HepG2 (cell line): ENCODE results near the gene LRRC32. TPM values are rescaled to one million over a fixed set of nuclear protein-coding genes. Genes with fewer than 3 reads are reported as not detected.

ENCODE experiments used
- ATAC-seq: fragments of 200-7000 bp; cut with Tn5 transposase; 3 replicates; pipeline ENCODE4 v1.9.1; 2020; ENCODE audit warnings: mild to moderate bottlenecking, moderate library complexity
- BruUV-seq: library from RNA; stranded (reverse); fragments of 400-500 nt; replicated peaks from 2 replicates; lab custom pipeline; 2021; lab: Mats Ljungman, UMichigan
- CTCF ChIA-PET: fragments of 300-600 bp; formaldehyde crosslinking; extraction: SDS; loops from one replicate; lab custom pipeline; 2021; ENCODE audit warnings: low total read pairs, inconsistent platforms, low intra/inter-chr PET ratio; lab: Yijun Ruan, JAX
- POLR2A ChIA-PET: fragments of 350-600 bp; sonication (Branson Sonifier 250); formaldehyde crosslinking; loops from one replicate; lab custom pipeline; 2020; ENCODE audit warnings: antibody characterized with exemption, inconsistent platforms; lab: Yijun Ruan, JAX
- DNase-seq: peaks from one replicate; pipeline ENCODE4 v3.0.0-alpha.2; 2015; ENCODE audit warnings: low spot score
- FAIRE-seq: peaks from 3 replicates; lab custom pipeline; 2011; peaks lifted over from hg19 to GRCh38; lab: Jason Lieb, UNC
- H2AFZ ChIP-seq: one replicate; pipeline ENCODE4 v1.6.1; 2011; ENCODE audit warnings: low read length, inconsistent platforms
- H3K27ac ChIP-seq: fragments of 300-600 bp; 3 replicates; pipeline ENCODE4 v1.8.0; 2011; ENCODE audit warnings: mixed run types, mild to moderate bottlenecking, mixed read lengths, low read length, inconsistent platforms; ENCODE audit not compliant: insufficient read depth; ENCODE audit errors: extremely low read length
- H3K27me3 ChIP-seq, 2 experiments: fragments of 200-600 bp in 1 of 2; 2 replicates in 1 of 2; 3 replicates in 1 of 2; pipeline versions ENCODE4 v1.6.0 to v1.8.0; 2011; ENCODE audit warnings: low read length in 2 of 2, mild to moderate bottlenecking in 2 of 2, moderate library complexity in 2 of 2, inconsistent platforms in 1 of 2; ENCODE audit not compliant: insufficient read depth in 2 of 2, control insufficient read depth in 1 of 2
- H3K36me3 ChIP-seq, 2 experiments: fragments of 200-600 bp in 1 of 2; replicated peaks in 1 of 2; 2 replicates in 1 of 2; 3 replicates in 1 of 2; pipeline versions ENCODE4 v1.5.1 to v1.8.0; 2011; ENCODE audit warnings: low read length in 2 of 2, inconsistent platforms in 1 of 2; ENCODE audit not compliant: insufficient read depth in 2 of 2, control insufficient read depth in 1 of 2
- H3K4me1 ChIP-seq: 2 replicates; pipeline ENCODE4 v1.5.1; 2012; ENCODE audit warnings: low read length, inconsistent platforms; ENCODE audit not compliant: insufficient read depth
- H3K4me2 ChIP-seq: 2 replicates; pipeline ENCODE4 v1.6.0; 2011; ENCODE audit warnings: low read depth, low read length, inconsistent platforms
- H3K4me3 ChIP-seq, 3 experiments: fragments of 200-600 bp in 1 of 3; sonication (generic), shearing (Covaris generic) in 1 of 3; replicated peaks in 1 of 3; 2 replicates each; pipeline ENCODE4 v1.5.1; 2011 to 2016; ENCODE audit warnings: low read length in 3 of 3, inconsistent platforms in 2 of 3, low read depth in 2 of 3, mild to moderate bottlenecking in 2 of 3, control low read depth in 1 of 3, mixed read lengths in 1 of 3; ENCODE audit not compliant: insufficient read depth in 1 of 3
- H3K79me2 ChIP-seq: one replicate; pipeline ENCODE4 v1.6.1; 2011; ENCODE audit warnings: low read length, inconsistent platforms; ENCODE audit not compliant: insufficient read depth
- H3K9ac ChIP-seq: 2 replicates; pipeline ENCODE4 v1.6.0; 2011; ENCODE audit warnings: mild to moderate bottlenecking, low read depth, low read length, inconsistent platforms; ENCODE audit not compliant: insufficient read depth
- H3K9me3 ChIP-seq: 2 replicates; pipeline ENCODE4 v1.5.1; 2012; ENCODE audit warnings: mild to moderate bottlenecking, low read length
- H4K20me1 ChIP-seq: 2 replicates; pipeline ENCODE4 v1.6.0; 2011; ENCODE audit warnings: inconsistent platforms, mild to moderate bottlenecking, low read length, moderate library complexity; ENCODE audit not compliant: insufficient read depth
- CHD4 ChIP-seq: fragments of 200-600 bp; sonication (generic); IDR thresholded peaks from 2 replicates; pipeline ENCODE4 v1.7.0; 2017; ENCODE audit warnings: mild to moderate bottlenecking, low read length, borderline replicate concordance
- JUND ChIP-seq: sonication (generic); formaldehyde crosslinking; IDR thresholded peaks from 2 replicates; pipeline ENCODE4 v1.8.0; 2022; ENCODE audit warnings: mild to moderate bottlenecking, missing genetic modification reagents
- NFYB ChIP-seq: sonication (generic); formaldehyde crosslinking; IDR thresholded peaks from 2 replicates; pipeline ENCODE4 v1.4.0; 2020; ENCODE audit warnings: missing genetic modification reagents
- SMC3 ChIP-seq: IDR thresholded peaks from 2 replicates; pipeline ENCODE4 v1.6.1; 2011; ENCODE audit warnings: low read length, improper control_type of control experiment
- SRSF1 ChIP-seq: fragments of 200-400 bp; formaldehyde crosslinking; optimal IDR thresholded peaks from 2 replicates; pipeline ENCODE3; 2017; ENCODE audit warnings: mild to moderate bottlenecking, low read depth, low read length, moderate library complexity
- ZFY ChIP-seq: sonication (generic); formaldehyde crosslinking; IDR thresholded peaks from 2 replicates; pipeline ENCODE4 v1.4.0; 2020; ENCODE audit warnings: missing genetic modification reagents
- ZNF550 ChIP-seq: sonication (generic); formaldehyde crosslinking; IDR thresholded peaks from 2 replicates; pipeline ENCODE4 v1.4.0; 2020; ENCODE audit warnings: mild to moderate bottlenecking, missing genetic modification reagents, borderline replicate concordance
- ZNF777 ChIP-seq: sonication (generic); formaldehyde crosslinking; IDR thresholded peaks from 2 replicates; pipeline ENCODE4 v1.4.0; 2020; ENCODE audit warnings: missing genetic modification reagents
- ZNF792 ChIP-seq: IDR thresholded peaks from 2 replicates; pipeline ENCODE4 v1.6.1; 2016
- ZNF879 ChIP-seq: sonication (generic); formaldehyde crosslinking; IDR thresholded peaks from 2 replicates; pipeline ENCODE4 v1.8.1; 2023; ENCODE audit warnings: missing genetic modification reagents
- WGBS: methylation state at CpG from one replicate; pipeline ENCODE4 v1.1.6; 2017; ENCODE audit warnings: low lambda C conversion rate; 5-methylcytosine and 5-hydroxymethylcytosine counted together
- in situ Hi-C: cut with HindIII; loops from 2 replicates; pipeline ENCODE4 v1.10.0; 2017; ENCODE audit warnings: low pct_unique_long_range_greater_than_20kb; ENCODE audit not compliant: extremely low pct_ligation_motif_present
- intact Hi-C: fragments of 100-400 bp; cut with micrococcal nuclease; formaldehyde crosslinking; loops from one replicate; pipeline ENCODE4 v1.10.0; 2022; ENCODE audit not compliant: unreplicated experiment
- polyA plus RNA-seq, 8 experiments: library from polyadenylated mRNA; depleted of rRNA in 3 of 8; stranded (reverse) in 7 of 8; unstranded in 1 of 8; fragments of >200 nt; fragmentation: Illumina TruSeq in 4 of 8; extraction: Trizol in 4 of 8; gene quantifications; 2 replicates each; pipeline versions ENCODE4 v1.2.1 to v1.2.3, GENCODE V29; 2011 to 2016; ENCODE audit warnings: low read depth in 4 of 8, missing spikeins in 1 of 8, mixed read lengths in 1 of 8; ENCODE audit not compliant: insufficient read depth in 1 of 8
- total RNA-seq, 5 experiments: library from RNA; depleted of rRNA; stranded (reverse); fragments of >200 nt; fragmentation: Illumina TruSeq; extraction: Trizol; gene quantifications; 2 replicates each; pipeline ENCODE4 v1.2.3, GENCODE V29; 2016; ENCODE audit warnings: low read depth in 1 of 5
- TF ChIP-seq, protein P1 (sequence below): sonication (generic); formaldehyde crosslinking; IDR thresholded peaks from 2 replicates; pipeline ENCODE4 v1.5.0; 2020; ENCODE audit warnings: missing genetic modification reagents
- TF ChIP-seq, protein P2 (sequence below): sonication (generic); formaldehyde crosslinking; IDR thresholded peaks from 2 replicates; pipeline ENCODE4 v1.5.1; 2020; ENCODE audit warnings: missing genetic modification reagents, mild to moderate bottlenecking, borderline replicate concordance
- TF ChIP-seq, protein P3 (sequence below): sonication (generic); formaldehyde crosslinking; IDR thresholded peaks from 2 replicates; pipeline ENCODE4 v1.8.1; 2023; ENCODE audit warnings: mild to moderate bottlenecking, missing genetic modification reagents
- TF ChIP-seq, protein P4 (sequence below): sonication (generic); formaldehyde crosslinking; IDR thresholded peaks from 2 replicates; pipeline ENCODE4 v1.4.0; 2020; ENCODE audit warnings: mild to moderate bottlenecking, missing genetic modification reagents, borderline replicate concordance

Gene LRRC32
- total and polyA plus RNA-seq, 2 of the 13 experiments (the other 11 are each of a cell fraction or from before 2014, with no cell fraction given) = 0.07 TPM; not detected in 1

DNA sequence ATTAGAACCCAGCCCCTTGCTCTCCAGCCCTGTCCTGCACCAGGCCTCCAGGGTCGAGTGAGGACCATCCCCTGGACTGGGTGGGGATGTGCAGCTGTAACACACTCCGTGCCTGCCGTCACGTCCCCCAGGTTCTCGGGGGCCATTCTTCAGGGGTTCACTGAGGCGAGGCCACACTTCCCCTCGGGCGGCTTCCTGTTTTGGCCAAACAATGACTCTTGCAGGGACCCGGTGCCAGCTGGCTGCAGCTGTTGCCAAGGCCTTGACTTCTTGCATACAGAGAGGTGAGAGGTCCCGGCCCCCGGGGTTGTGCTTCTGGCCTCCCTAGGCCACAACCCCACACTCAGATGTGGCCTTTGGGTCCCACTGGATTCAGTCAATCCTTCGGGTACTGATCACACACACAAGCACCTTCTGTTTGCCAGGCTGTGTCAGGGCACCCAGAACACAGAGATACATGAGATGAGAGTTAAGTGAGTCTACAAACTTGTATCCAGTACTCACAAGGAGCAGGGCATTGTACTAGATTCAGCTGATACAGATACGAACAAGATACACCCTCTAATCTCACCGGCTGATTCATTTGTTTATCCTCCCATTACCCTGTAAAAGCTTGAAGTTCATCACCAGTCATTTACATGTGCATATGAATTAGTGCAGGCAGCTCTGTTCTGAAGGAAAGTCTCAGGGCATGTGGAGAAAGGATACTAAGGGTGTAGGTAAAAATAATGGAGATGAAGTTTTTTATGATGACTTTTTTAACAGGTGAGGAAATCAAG lies 32.9 kb downstream of the LRRC32 start:
- 0% methylated on average over 2 of the region's 14 CpGs for WGBS
- no peak overlapping the region for H3K27ac ChIP-seq

More for the DNA sequence above, 32.9 kb downstream of the LRRC32 start:
- no peaks in the 10 kb centered on the region for H3K36me3 ChIP-seq
- no peaks in the 10 kb centered on the region for H3K79me2 ChIP-seq
- H3K4me2 ChIP-seq = no peak overlapping the region
- ChIA-PET CTCF (no interaction called here), POLR2A (no interaction called here)
- FAIRE-seq (no peak), DNase-seq (no peak), ATAC-seq (no peak)
- H3K9me3 ChIP-seq = no peaks in the 10 kb centered on the region
- H3K4me3 ChIP-seq = no peak overlapping the region
- no peak for TF ChIP-seq CHD4
- TF ChIP-seq ZNF879 = no peak
- TF ChIP-seq, protein P1, sequence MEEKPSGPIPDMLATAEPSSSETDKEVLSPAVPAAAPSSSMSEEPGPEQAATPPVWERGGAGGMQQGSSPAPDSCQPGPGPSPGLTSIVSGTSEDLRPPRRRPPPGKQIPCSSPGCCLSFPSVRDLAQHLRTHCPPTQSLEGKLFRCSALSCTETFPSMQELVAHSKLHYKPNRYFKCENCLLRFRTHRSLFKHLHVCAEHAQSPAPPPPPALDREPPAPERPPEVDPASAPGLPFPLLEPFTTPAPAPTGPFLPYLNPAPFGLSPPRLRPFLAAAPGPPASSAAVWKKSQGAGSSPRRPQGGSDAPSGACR (CRISPR knock-in tag) = no peak
- no peak for TF ChIP-seq ZNF777 (CRISPR knock-in tag)
- no peak for TF ChIP-seq ZNF792 (CRISPR knock-in tag)
- no peak for TF ChIP-seq ZFY (CRISPR knock-in tag)
- TF ChIP-seq SRSF1 = no peak
- TF ChIP-seq SMC3 = no peak
- TF ChIP-seq JUND (CRISPR knock-in tag) = no peak
- TF ChIP-seq, protein P2, sequence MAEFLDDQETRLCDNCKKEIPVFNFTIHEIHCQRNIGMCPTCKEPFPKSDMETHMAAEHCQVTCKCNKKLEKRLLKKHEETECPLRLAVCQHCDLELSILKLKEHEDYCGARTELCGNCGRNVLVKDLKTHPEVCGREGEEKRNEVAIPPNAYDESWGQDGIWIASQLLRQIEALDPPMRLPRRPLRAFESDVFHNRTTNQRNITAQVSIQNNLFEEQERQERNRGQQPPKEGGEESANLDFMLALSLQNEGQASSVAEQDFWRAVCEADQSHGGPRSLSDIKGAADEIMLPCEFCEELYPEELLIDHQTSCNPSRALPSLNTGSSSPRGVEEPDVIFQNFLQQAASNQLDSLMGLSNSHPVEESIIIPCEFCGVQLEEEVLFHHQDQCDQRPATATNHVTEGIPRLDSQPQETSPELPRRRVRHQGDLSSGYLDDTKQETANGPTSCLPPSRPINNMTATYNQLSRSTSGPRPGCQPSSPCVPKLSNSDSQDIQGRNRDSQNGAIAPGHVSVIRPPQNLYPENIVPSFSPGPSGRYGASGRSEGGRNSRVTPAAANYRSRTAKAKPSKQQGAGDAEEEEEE = no peak
- no peak for TF ChIP-seq NFYB (CRISPR knock-in tag)
- no peak for TF ChIP-seq ZNF550 (CRISPR knock-in tag)
- TF ChIP-seq, protein P3, sequence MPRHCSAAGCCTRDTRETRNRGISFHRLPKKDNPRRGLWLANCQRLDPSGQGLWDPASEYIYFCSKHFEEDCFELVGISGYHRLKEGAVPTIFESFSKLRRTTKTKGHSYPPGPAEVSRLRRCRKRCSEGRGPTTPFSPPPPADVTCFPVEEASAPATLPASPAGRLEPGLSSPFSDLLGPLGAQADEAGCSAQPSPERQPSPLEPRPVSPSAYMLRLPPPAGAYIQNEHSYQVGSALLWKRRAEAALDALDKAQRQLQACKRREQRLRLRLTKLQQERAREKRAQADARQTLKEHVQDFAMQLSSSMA = no peak
- TF ChIP-seq, protein P4, sequence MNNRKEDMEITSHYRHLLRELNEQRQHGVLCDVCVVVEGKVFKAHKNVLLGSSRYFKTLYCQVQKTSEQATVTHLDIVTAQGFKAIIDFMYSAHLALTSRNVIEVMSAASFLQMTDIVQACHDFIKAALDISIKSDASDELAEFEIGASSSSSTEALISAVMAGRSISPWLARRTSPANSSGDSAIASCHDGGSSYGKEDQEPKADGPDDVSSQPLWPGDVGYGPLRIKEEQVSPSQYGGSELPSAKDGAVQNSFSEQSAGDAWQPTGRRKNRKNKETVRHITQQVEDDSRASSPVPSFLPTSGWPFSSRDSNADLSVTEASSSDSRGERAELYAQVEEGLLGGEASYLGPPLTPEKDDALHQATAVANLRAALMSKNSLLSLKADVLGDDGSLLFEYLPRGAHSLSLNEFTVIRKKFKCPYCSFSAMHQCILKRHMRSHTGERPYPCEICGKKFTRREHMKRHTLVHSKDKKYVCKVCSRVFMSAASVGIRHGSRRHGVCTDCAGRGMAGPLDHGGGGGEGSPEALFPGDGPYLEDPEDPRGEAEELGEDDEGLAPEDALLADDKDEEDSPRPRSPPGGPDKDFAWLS = no peak
- in situ Hi-C loops = no loop called here
- no TSS peak for BruUV-seq
- intact Hi-C loops = no loop called here
- H4K20me1 ChIP-seq = no peaks in the 10 kb centered on the region
- no peaks in the 10 kb centered on the region for H3K4me1 ChIP-seq
- no peak overlapping the region for H2AFZ ChIP-seq
- H3K9ac ChIP-seq = no peak overlapping the region
- peaks cover 6 to 52% of the 10 kb centered on the region in 2 experiments for H3K27me3 ChIP-seq
